Neuronal stem cell (in vitro differentiated cells): ENCODE results near the gene ANGEL1.

Source experiments
- DNase-seq: peaks from one replicate; pipeline ENCODE4 v3.0.0-alpha.2; 2013; ENCODE audit warnings: low spot score
- H2AFZ ChIP-seq: one replicate; pipeline ENCODE4 v1.6.1; 2013; ENCODE audit warnings: mild to moderate bottlenecking, low read length, inconsistent platforms
- H2AK5ac ChIP-seq: 2 replicates; pipeline ENCODE4 v1.6.1; 2013; ENCODE audit warnings: low read depth, mild to moderate bottlenecking, inconsistent platforms, low read length, moderate library complexity, mixed read lengths
- H2BK120ac ChIP-seq: 2 replicates; pipeline ENCODE4 v1.6.1; 2013; ENCODE audit warnings: low read depth, mild to moderate bottlenecking, inconsistent platforms, low read length, moderate library complexity, mixed read lengths
- H2BK12ac ChIP-seq: one replicate; pipeline ENCODE4 v1.6.1; 2013; ENCODE audit warnings: low read length, inconsistent platforms
- H2BK15ac ChIP-seq: 2 replicates; pipeline ENCODE4 v1.6.1; 2013; ENCODE audit warnings: mild to moderate bottlenecking, low read length, inconsistent platforms, mixed read lengths
- H2BK5ac ChIP-seq: one replicate; pipeline ENCODE4 v1.6.1; 2013; ENCODE audit warnings: inconsistent platforms, mild to moderate bottlenecking, low read length, moderate library complexity
- H3K14ac ChIP-seq: one replicate; pipeline ENCODE4 v1.6.1; 2013; ENCODE audit warnings: low read length, inconsistent platforms
- H3K18ac ChIP-seq: 2 replicates; pipeline ENCODE4 v1.6.1; 2013; ENCODE audit warnings: low read length, inconsistent platforms
- H3K23ac ChIP-seq: 2 replicates; pipeline ENCODE4 v1.6.1; 2013; ENCODE audit warnings: low read depth, mild to moderate bottlenecking, mixed read lengths, low read length, inconsistent platforms; ENCODE audit not compliant: poor library complexity
- H3K27ac ChIP-seq: replicated peaks from 3 replicates; pipeline ENCODE4 v1.5.1; 2013; ENCODE audit warnings: low read length, inconsistent platforms
- H3K27me3 ChIP-seq, 3 experiments: 2 replicates each; pipeline ENCODE4 v1.6.1; 2013; ENCODE audit warnings: low read length in 3 of 3, mild to moderate bottlenecking in 2 of 3, inconsistent platforms in 1 of 3, low read depth in 1 of 3, mixed read lengths in 1 of 3, moderate library complexity in 1 of 3; ENCODE audit not compliant: control insufficient read depth in 3 of 3, insufficient read depth in 3 of 3
- H3K36me3 ChIP-seq, 2 donors: replicated peaks in 1 of 2; 2 replicates each; pipeline ENCODE4 v1.6.1; 2013; ENCODE audit warnings: low read length in 2 of 2; ENCODE audit not compliant: control insufficient read depth in 2 of 2, insufficient read depth in 2 of 2
- H3K4ac ChIP-seq: 2 replicates; pipeline ENCODE4 v1.6.1; 2013; ENCODE audit warnings: inconsistent platforms, mild to moderate bottlenecking, low read length, moderate library complexity
- H3K4me1 ChIP-seq, 2 donors: 1 replicate in 1 of 2; 2 replicates in 1 of 2; pipeline ENCODE4 v1.6.1; 2013; ENCODE audit warnings: low read length in 2 of 2, low read depth in 1 of 2; ENCODE audit not compliant: control insufficient read depth in 2 of 2, insufficient read depth in 1 of 2
- H3K4me2 ChIP-seq: one replicate; pipeline ENCODE4 v1.6.1; 2013; ENCODE audit warnings: mild to moderate bottlenecking, low read length, inconsistent platforms; ENCODE audit not compliant: insufficient read depth, poor library complexity, severe bottlenecking
- H3K4me3 ChIP-seq, 2 donors: 2 replicates each; pipeline ENCODE4 v1.5.1; 2013; ENCODE audit warnings: low read length in 2 of 2, mild to moderate bottlenecking in 2 of 2, inconsistent platforms in 1 of 2, moderate library complexity in 1 of 2
- H3K79me1 ChIP-seq: one replicate; pipeline ENCODE4 v1.6.1; 2013; ENCODE audit warnings: low read depth, mild to moderate bottlenecking, inconsistent platforms, low read length, moderate library complexity
- H3K9ac ChIP-seq: one replicate; pipeline ENCODE4 v1.6.1; 2013; ENCODE audit warnings: mild to moderate bottlenecking, low read depth, low read length, inconsistent platforms; ENCODE audit not compliant: poor library complexity
- H3K9me3 ChIP-seq, 2 donors: replicated peaks in 1 of 2; 2 replicates each; pipeline versions ENCODE3 to v1.6.1; 2013; ENCODE audit warnings: low read length in 2 of 2, mild to moderate bottlenecking in 2 of 2, inconsistent platforms in 1 of 2, low read depth in 1 of 2, mixed read lengths in 1 of 2, moderate library complexity in 1 of 2; ENCODE audit not compliant: control insufficient read depth in 2 of 2, insufficient read depth in 1 of 2
- H4K8ac ChIP-seq: one replicate; pipeline ENCODE4 v1.6.1; 2013; ENCODE audit warnings: low read depth, mild to moderate bottlenecking, inconsistent platforms, low read length, moderate library complexity
- H4K91ac ChIP-seq: one replicate; pipeline ENCODE4 v1.6.1; 2013; ENCODE audit warnings: low read length, low read depth, mild to moderate bottlenecking, inconsistent platforms; ENCODE audit not compliant: poor library complexity
- WGBS, 2 donors: extraction: QIAGEN DNeasy Blood & Tissue Kit; methylation state at CpG; one replicate each; pipeline ENCODE4 v1.1.7; 2013; ENCODE audit warnings: missing lambda C conversion rate in 2 of 2, mixed read lengths in 1 of 2; ENCODE audit not compliant: insufficient read length in 2 of 2, insufficient replicate concordance in 1 of 2; ENCODE audit errors: extremely low coverage in 2 of 2; 5-methylcytosine and 5-hydroxymethylcytosine counted together

The ANGEL1 gene

DNA sequence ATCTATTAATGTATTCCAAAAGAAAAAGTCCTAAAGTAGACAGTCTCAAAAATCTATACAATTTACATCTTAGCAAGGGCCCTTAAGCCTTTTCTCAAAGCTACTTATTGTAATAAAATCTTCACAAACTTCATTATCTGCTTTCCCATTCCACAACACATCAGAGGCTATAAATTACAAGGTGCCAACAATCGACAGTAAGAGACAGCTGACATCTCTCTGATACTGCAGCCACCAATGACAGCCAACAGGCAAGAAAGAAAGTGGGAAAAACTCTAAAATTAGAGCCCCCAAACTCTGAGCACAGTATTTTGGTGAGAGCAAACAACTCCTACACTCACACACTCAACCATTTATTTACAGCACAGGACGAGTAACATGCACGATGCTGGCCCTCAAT, 2.2 kb downstream of the ANGEL1 start:
- no peak overlapping the region for H3K27ac ChIP-seq

DNA sequence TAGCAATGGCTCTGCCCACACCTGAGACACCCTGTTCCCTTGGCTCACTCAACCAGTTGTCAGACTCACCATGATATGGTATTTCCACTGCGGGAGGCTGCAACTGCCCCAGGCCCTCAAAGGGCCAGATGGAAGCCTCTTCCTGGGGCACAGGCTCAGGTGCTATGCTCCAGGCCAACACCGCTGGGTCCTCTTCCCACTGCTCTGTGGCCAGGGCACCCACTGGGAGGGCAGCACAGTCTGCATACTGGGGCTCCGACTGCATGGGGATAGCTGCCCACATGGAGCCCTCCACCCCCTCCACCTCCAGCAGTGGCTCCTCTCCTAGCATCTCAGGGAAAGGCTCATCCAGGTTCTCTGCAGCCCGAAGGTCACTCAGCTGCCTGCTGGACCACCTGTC, 3.7 kb downstream of the ANGEL1 start:
- Histone ChIP-seq H3K36me3 (peaks cover 22 to 53% of the 10 kb centered on the region in 2 donors), H3K4me3 (no peak overlapping the region), H3K18ac (no peak overlapping the region), H3K9ac (no peak overlapping the region), H3K14ac (no peak overlapping the region), H4K91ac (no peak overlapping the region), H3K9me3 (no peaks in the 10 kb centered on the region), H2AK5ac (no peak overlapping the region), H2BK120ac (no peak overlapping the region), H3K27ac (no peak overlapping the region), H3K23ac (no peak overlapping the region), H3K4me2 (no peak overlapping the region), H3K79me1 (peaks cover 3% of the 10 kb centered on the region), H4K8ac (no peak overlapping the region), H2BK12ac (no peak overlapping the region), H3K27me3 (no peaks in the 10 kb centered on the region), H2AFZ (no peak overlapping the region), H3K4me1 (peaks cover 5 to 13% of the 10 kb centered on the region in 2 donors), H3K4ac (no peak overlapping the region), H2BK15ac (no peak overlapping the region), H2BK5ac (no peak overlapping the region)
- DNase-seq, result no peak
- no CpG with 5 or more reads among the region's 4 CpGs for WGBS, 2 donors

More for the DNA sequence above, 2.2 kb downstream of the ANGEL1 start:
- H3K4me3 ChIP-seq, result no peak overlapping the region
- WGBS, 2 donors, result no CpG with 5 or more reads among the region's 3 CpGs
- no peak overlapping the region for H3K4ac ChIP-seq
- H3K23ac ChIP-seq, result no peak overlapping the region
- H3K79me1 ChIP-seq, result peaks cover 3% of the 10 kb centered on the region
- DNase-seq, result no peak
- H3K14ac ChIP-seq, result no peak overlapping the region
- H4K91ac ChIP-seq, result no peak overlapping the region
- H2BK12ac ChIP-seq, result no peak overlapping the region
- peak overlapping the region; percentile 9 for H2AFZ ChIP-seq
- H2BK5ac ChIP-seq, result no peak overlapping the region
- no peak overlapping the region for H3K9ac ChIP-seq
- H2BK15ac ChIP-seq, result no peak overlapping the region
- peaks cover 5 to 13% of the 10 kb centered on the region in 2 donors for H3K4me1 ChIP-seq
- H3K27me3 ChIP-seq, result peaks cover 0 to 5% (median 0%) of the 10 kb centered on the region in 3 experiments
- peaks cover 20 to 41% of the 10 kb centered on the region in 2 donors for H3K36me3 ChIP-seq
- H3K9me3 ChIP-seq, result no peaks in the 10 kb centered on the region
- no peak overlapping the region for H3K18ac ChIP-seq
- no peak overlapping the region for H4K8ac ChIP-seq
- no peak overlapping the region for H3K4me2 ChIP-seq
- H2BK120ac ChIP-seq, result no peak overlapping the region
- no peak overlapping the region for H2AK5ac ChIP-seq

DNA sequence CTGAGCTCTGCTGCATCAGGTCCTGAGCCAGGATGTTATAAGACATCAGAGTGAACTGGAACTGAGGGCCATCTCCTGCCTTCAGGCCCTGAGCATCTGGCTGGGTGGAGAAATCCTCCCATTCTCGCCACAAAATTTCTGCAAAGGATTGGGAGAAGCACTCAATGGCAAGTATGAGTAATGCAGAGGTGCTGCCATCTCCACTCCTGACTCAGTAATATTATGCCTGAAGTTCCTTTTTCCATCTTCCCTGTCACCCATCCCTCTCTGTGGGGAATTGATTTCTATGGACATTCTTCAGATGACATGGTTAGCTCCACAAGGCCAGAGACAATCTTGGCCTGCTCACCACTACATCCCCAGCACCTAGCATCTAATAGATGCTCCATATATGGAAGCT, 4.7 kb downstream of the ANGEL1 start:
- Histone ChIP-seq H2BK15ac (no peak overlapping the region), H4K8ac (no peak overlapping the region), H3K79me1 (peaks cover 3% of the 10 kb centered on the region), H3K36me3 (peaks cover 28 to 63% of the 10 kb centered on the region in 2 donors), H3K4me3 (no peak overlapping the region), H4K91ac (no peak overlapping the region), H3K18ac (no peak overlapping the region), H2BK120ac (no peak overlapping the region), H3K4ac (no peak overlapping the region), H3K4me1 (peaks cover 3 to 10% of the 10 kb centered on the region in 2 donors), H2AK5ac (no peak overlapping the region), H3K9ac (no peak overlapping the region), H3K23ac (no peak overlapping the region), H3K27me3 (no peaks in the 10 kb centered on the region), H2AFZ (no peak overlapping the region), H2BK12ac (no peak overlapping the region), H3K14ac (no peak overlapping the region), H3K9me3 (no peaks in the 10 kb centered on the region), H2BK5ac (no peak overlapping the region), H3K27ac (no peak overlapping the region), H3K4me2 (no peak overlapping the region)
- DNase-seq, result no peak
- WGBS, 2 donors, result no CpG with 5 or more reads among the region's 1 CpG

DNA sequence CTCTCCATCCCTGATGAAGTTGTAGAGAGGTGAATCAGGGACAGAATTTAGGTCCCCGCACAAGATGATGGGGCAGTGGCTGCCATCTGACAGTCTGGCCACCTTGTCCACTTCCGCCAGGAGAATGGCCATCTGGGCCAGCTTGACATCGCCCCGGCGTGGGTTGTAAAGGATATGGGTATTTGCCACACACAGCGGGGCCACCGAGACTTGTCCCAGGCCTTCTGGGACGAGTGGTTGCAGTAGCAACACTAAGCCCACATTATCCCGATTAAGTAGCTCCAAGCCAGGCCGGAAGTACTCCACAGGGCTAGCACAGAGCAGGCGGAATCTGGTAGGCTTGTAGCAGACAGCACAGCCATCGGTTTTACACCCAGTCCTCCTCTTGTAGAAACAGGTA, 6.2 kb downstream of the ANGEL1 start:
- Histone ChIP-seq H2BK120ac (no peak overlapping the region), H3K14ac (no peak overlapping the region), H3K4me1 (peaks cover 1 to 7% of the 10 kb centered on the region in 2 donors), H3K4me3 (peak overlapping the region in 1 of 2 donors; percentile 1), H2BK15ac (no peak overlapping the region), H4K8ac (no peak overlapping the region), H3K9me3 (no peaks in the 10 kb centered on the region), H3K23ac (no peak overlapping the region), H3K27me3 (no peaks in the 10 kb centered on the region), H2BK5ac (no peak overlapping the region), H2AFZ (no peak overlapping the region), H3K18ac (no peak overlapping the region), H2BK12ac (no peak overlapping the region), H3K9ac (no peak overlapping the region), H3K4me2 (no peak overlapping the region), H3K79me1 (peaks cover 3% of the 10 kb centered on the region), H2AK5ac (no peak overlapping the region), H3K36me3 (peaks cover 28 to 75% of the 10 kb centered on the region in 2 donors), H3K4ac (no peak overlapping the region), H4K91ac (no peak overlapping the region), H3K27ac (no peak overlapping the region)
- no peak for DNase-seq
- WGBS, 2 donors, result no CpG with 5 or more reads among the region's 12 CpGs
